Smooth muscle cell (in vitro differentiated cells): Measurements from ENCODE around the gene KRTAP5-5. TPM values are rescaled to one million over a fixed set of nuclear protein-coding genes. Genes with fewer than 3 reads are reported as not detected.

Experiments used
- DNase-seq: peaks from one replicate; lab custom pipeline; 2025; ENCODE audit not compliant: unreplicated experiment; lab: John Stamatoyannopoulos, UW
- H2AFZ ChIP-seq: fragments of 200-600 bp; sonication (generic); 2 replicates; pipeline ENCODE4 v1.6.0; 2016; ENCODE audit warnings: antibody characterized with exemption, low read depth, mild to moderate bottlenecking
- H3F3A ChIP-seq: fragments of 200-600 bp; sonication (generic); 2 replicates; pipeline ENCODE4 v1.6.0; 2017; ENCODE audit warnings: antibody characterized with exemption, low read depth
- H3K27ac ChIP-seq: fragments of 200-600 bp; sonication (generic); 2 replicates; pipeline ENCODE4 v1.5.1; 2016; ENCODE audit warnings: low read depth, mild to moderate bottlenecking
- H3K27me3 ChIP-seq: fragments of 200-600 bp; sonication (generic); 2 replicates; pipeline ENCODE4 v1.6.1; 2016; ENCODE audit warnings: low read depth, mild to moderate bottlenecking
- H3K36me3 ChIP-seq: fragments of 200-600 bp; sonication (generic); 2 replicates; pipeline ENCODE4 v1.5.1; 2016; ENCODE audit warnings: low read depth
- H3K4me1 ChIP-seq: fragments of 200-600 bp; sonication (generic); 2 replicates; pipeline ENCODE4 v1.5.1; 2016; ENCODE audit warnings: low read depth
- H3K4me2 ChIP-seq: fragments of 200-600 bp; sonication (generic); 2 replicates; pipeline ENCODE4 v1.6.0; 2016; ENCODE audit warnings: mild to moderate bottlenecking
- H3K4me3 ChIP-seq: fragments of 200-600 bp; sonication (generic); 2 replicates; pipeline ENCODE4 v1.5.1; 2016; ENCODE audit warnings: mild to moderate bottlenecking
- H3K79me2 ChIP-seq: fragments of 200-600 bp; sonication (generic); 2 replicates; pipeline ENCODE4 v1.6.0; 2016; ENCODE audit warnings: low read depth, mild to moderate bottlenecking
- H3K9ac ChIP-seq: fragments of 200-600 bp; sonication (generic); 2 replicates; pipeline ENCODE4 v1.6.0; 2016; ENCODE audit warnings: low read depth
- H3K9me3 ChIP-seq: fragments of 200-600 bp; sonication (generic); replicated peaks from 2 replicates; pipeline ENCODE4 v1.5.1; 2016; ENCODE audit warnings: low read depth
- H4K20me1 ChIP-seq: fragments of 200-600 bp; sonication (generic); 2 replicates; pipeline ENCODE4 v1.6.0; 2016; ENCODE audit warnings: low read depth
- CTCF ChIP-seq: fragments of 200-600 bp; sonication (generic); IDR thresholded peaks from 2 replicates; pipeline ENCODE4 v1.5.1; 2017; ENCODE audit warnings: borderline replicate concordance, mild to moderate bottlenecking, antibody characterized with exemption; ENCODE audit not compliant: insufficient read depth, poor library complexity, severe bottlenecking
- WGBS: methylation state at CpG from one replicate; pipeline ENCODE4 v1.1.7; 2016; ENCODE audit warnings: low lambda C conversion rate; 5-methylcytosine and 5-hydroxymethylcytosine counted together
- polyA plus RNA-seq: library from polyadenylated mRNA; unstranded; fragments of >200 nt; fragmentation: Nextera tagmentation; extraction: Ambion mirVana; gene quantifications from 2 replicates; pipeline ENCODE4 v1.2.1, GENCODE V29; 2016
- total RNA-seq: library from RNA; depleted of rRNA; stranded (reverse); fragments of >200 nt; gene quantifications from 2 replicates; pipeline ENCODE4 v1.2.3, GENCODE V29; 2014

The KRTAP5-5 gene
- total and polyA plus RNA-seq, 2 experiments from 2014 or later, result not detected

- Histone ChIP-seq H3F3A (no peaks in the 10 kb centered on the region), H2AFZ (no peak overlapping the region), H3K4me2 (no peak overlapping the region), H3K27ac (no peak overlapping the region), H3K79me2 (no peaks in the 10 kb centered on the region), H3K9me3 (no peaks in the 10 kb centered on the region), H3K36me3 (no peaks in the 10 kb centered on the region), H3K27me3 (no peaks in the 10 kb centered on the region), H3K4me3 (no peak overlapping the region), H3K4me1 (no peaks in the 10 kb centered on the region), H4K20me1 (no peaks in the 10 kb centered on the region), H3K9ac (no peak overlapping the region)
- 92% methylated on average over 10 of the region's 10 CpGs for WGBS
- DNase-seq, result no peak
- no peak for TF ChIP-seq CTCF
Measured at GRCh38 chr11:1618231-1618630, 11.3 kb upstream of the KRTAP5-5 start.

GRCh38 chr11:1619449-1619848 is 10.1 kb upstream of the KRTAP5-5 start:
- H3K27me3 ChIP-seq, result no peaks in the 10 kb centered on the region
- H3K4me1 ChIP-seq, result no peaks in the 10 kb centered on the region
- TF ChIP-seq CTCF, result no peak
- H3K9me3 ChIP-seq, result no peaks in the 10 kb centered on the region
- no peak overlapping the region for H3K27ac ChIP-seq
- H4K20me1 ChIP-seq, result no peaks in the 10 kb centered on the region
- no peak overlapping the region for H3K4me3 ChIP-seq
- H3K4me2 ChIP-seq, result no peak overlapping the region
- H3F3A ChIP-seq, result no peaks in the 10 kb centered on the region
- no peak overlapping the region for H3K9ac ChIP-seq
- no peak for DNase-seq
- H3K36me3 ChIP-seq, result no peaks in the 10 kb centered on the region
- WGBS, result 44% methylated on average over 10 of the region's 10 CpGs
- peak overlapping the region; percentile 33 for H2AFZ ChIP-seq
- no peaks in the 10 kb centered on the region for H3K79me2 ChIP-seq

GRCh38 chr11:1622086-1622485 is 7.5 kb upstream of the KRTAP5-5 start, which contains the start of gene KRTAP5-4:
Gene KRTAP5-4 (minus strand): TSS chr11:1622138. CDS start chr11:1622093, 45 bp downstream.
- H3K4me3 ChIP-seq, result no peak within 1 kb of the TSS
- no peaks in the 10 kb centered on the region for H4K20me1 ChIP-seq
- H3K79me2 ChIP-seq, result no peaks in the 10 kb centered on the region
- H2AFZ ChIP-seq, result no peak within 1 kb of the TSS
- DNase-seq, result no peak
- H3K9ac ChIP-seq, result no peak within 1 kb of the TSS
- no peak within 1 kb of the TSS for H3K4me2 ChIP-seq
- peaks cover 13% of the 10 kb centered on the region for H3K27me3 ChIP-seq
- 88% methylated on average over 1 of the region's 1 CpG for WGBS
- H3F3A ChIP-seq, result no peaks in the 10 kb centered on the region
- no peak within 1 kb of the TSS for H3K27ac ChIP-seq
- no peak for TF ChIP-seq CTCF
- no peaks in the 10 kb centered on the region for H3K36me3 ChIP-seq
- H3K9me3 ChIP-seq, result no peaks in the 10 kb centered on the region
- H3K4me1 ChIP-seq, result no peaks in the 10 kb centered on the region

- no peaks in the 10 kb centered on the region for H3K79me2 ChIP-seq
- H3K9ac ChIP-seq, result no peak overlapping the region
- TF ChIP-seq CTCF, result no peak
- H3F3A ChIP-seq, result no peaks in the 10 kb centered on the region
- no peaks in the 10 kb centered on the region for H4K20me1 ChIP-seq
- H3K9me3 ChIP-seq, result no peaks in the 10 kb centered on the region
- H3K4me2 ChIP-seq, result no peak overlapping the region
- no peak overlapping the region for H2AFZ ChIP-seq
- H3K27me3 ChIP-seq, result peaks cover 16% of the 10 kb centered on the region
- H3K36me3 ChIP-seq, result no peaks in the 10 kb centered on the region
- WGBS, result 83% methylated on average over 9 of the region's 9 CpGs
- H3K27ac ChIP-seq, result no peak overlapping the region
- H3K4me3 ChIP-seq, result no peak overlapping the region
- DNase-seq, result no peak
- H3K4me1 ChIP-seq, result no peaks in the 10 kb centered on the region
Measured at GRCh38 chr11:1623716-1624115, 5.9 kb upstream of the KRTAP5-5 start.
